ENCODE measurements around the gene PEDS1. TPM values are rescaled to one million over a fixed set of nuclear protein-coding genes. Genes with fewer than 3 reads are reported as not detected.

Gene PEDS1
- total and polyA plus RNA-seq, 2 of the 8 experiments (the other 6 are each of a cell fraction or from before 2014, with no cell fraction given): 28.9 to 75.9 TPM

GRCh38 chr20:50124496-50124895, 29.0 kb downstream of the PEDS1 start (continued):
- TF ChIP-seq CEBPB (IDR thresholded peaks at IDR 0.05; ENCODE audit: low read depth, low read length) (no peak), RFX5 (IDR thresholded peaks at IDR 0.05; ENCODE audit: borderline replicate concordance, low read depth, low read length) (no peak), PHF8 (conservative IDR thresholded peaks at IDR 0.05; ENCODE audit: low read depth, low read length) (no peak), CHD7 (IDR thresholded peaks at IDR 0.05; ENCODE audit: insufficient replicate concordance, low read length) (no peak)
